Glomerular visceral epithelial cell (primary cell): ENCODE data around the gene DNAJC4.

Experiments used
- DNase-seq: peaks from one replicate; pipeline ENCODE4 v3.0.0-alpha.2; 2016; ENCODE audit errors: extremely low spot score

DNAJC4 gene

DNA sequence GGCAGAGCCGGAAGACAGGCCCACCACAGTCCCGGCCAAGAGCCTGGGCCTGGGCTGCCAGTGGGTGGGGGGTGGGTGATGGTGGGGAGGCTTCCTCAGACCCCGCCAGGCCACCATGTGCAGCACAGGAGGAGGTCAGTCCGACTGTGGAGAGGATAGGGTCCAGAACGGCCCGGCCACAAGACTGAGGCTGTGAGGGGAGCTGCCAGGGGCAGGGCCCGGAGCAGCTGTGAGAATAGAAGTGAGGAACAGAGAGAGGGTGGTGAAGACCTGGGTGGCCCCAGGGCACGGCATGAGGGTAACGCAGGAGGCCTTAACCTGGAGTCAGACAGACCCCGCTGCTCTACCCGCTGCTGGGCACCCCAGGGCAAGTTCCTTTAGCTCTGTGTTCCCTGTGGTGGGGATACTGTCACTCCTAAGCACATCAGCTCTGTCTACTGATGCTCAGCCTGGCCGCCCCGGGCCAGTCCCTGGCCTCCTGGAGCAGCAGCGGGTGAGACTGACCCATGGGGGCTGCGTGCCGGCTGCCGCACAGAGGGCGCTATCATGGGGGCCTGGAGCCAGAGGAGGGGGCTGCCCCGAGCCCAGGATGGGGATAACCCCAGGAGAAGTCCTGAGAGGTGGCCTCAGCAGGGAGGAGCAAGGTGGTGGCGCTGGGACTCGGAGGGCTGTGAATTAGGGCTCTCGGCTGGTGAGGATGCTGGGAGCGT lies 22.1 kb upstream of the DNAJC4 start:
- no peak for DNase-seq

DNA sequence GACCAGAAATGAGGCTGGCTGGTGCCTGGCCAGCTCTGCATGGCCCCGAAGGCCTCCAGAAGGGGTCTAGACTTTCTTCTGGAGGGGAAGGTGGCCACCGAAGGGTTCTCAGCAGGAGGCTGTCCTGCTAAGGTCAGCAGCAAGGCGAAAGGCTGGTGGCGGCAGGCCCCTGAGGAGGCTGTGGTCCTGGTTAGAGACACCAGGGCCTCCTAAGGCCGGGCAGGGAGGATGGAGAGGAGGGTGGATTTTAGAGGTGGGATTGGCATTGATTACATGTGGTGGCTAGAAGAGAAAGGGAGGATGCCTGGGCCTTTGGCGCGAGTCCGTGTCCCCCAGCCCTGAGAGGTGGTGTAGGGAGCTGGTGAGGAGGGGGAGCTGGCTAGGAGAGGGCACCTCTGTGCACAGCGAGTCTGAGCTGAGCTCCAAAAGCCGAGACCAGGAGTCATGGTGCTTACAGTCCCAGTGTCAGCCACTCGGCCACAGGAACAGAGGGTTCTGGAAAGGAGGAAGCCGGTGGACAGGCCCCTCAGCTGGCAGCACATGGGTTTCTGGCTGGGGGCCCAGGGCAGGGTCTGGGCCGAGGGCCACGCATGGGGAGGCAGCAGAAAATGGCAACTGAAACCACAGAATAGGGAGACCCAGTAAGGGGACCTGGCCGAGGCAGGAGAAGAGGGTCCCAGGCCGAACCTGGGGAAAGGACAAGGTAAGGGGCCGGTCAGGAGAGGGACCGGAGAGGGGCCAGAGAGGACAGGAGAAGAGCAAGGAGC lies 21.4 kb upstream of the DNAJC4 start:
- no peak for DNase-seq

- no peak for DNase-seq
These were observed 20.8 kb upstream of the DNAJC4 start for GRCh38 chr11:64209563-64209843.

GRCh38 chr11:64210301-64211020 lies 19.9 kb upstream of the DNAJC4 start:
- no peak for DNase-seq

- DNase-seq: no peak
These were observed 19.0 kb upstream of the DNAJC4 start for GRCh38 chr11:64211181-64211872.

- DNase-seq: no peak
These were observed 13.5 kb upstream of the DNAJC4 start for GRCh38 chr11:64216879-64217278.

DNA sequence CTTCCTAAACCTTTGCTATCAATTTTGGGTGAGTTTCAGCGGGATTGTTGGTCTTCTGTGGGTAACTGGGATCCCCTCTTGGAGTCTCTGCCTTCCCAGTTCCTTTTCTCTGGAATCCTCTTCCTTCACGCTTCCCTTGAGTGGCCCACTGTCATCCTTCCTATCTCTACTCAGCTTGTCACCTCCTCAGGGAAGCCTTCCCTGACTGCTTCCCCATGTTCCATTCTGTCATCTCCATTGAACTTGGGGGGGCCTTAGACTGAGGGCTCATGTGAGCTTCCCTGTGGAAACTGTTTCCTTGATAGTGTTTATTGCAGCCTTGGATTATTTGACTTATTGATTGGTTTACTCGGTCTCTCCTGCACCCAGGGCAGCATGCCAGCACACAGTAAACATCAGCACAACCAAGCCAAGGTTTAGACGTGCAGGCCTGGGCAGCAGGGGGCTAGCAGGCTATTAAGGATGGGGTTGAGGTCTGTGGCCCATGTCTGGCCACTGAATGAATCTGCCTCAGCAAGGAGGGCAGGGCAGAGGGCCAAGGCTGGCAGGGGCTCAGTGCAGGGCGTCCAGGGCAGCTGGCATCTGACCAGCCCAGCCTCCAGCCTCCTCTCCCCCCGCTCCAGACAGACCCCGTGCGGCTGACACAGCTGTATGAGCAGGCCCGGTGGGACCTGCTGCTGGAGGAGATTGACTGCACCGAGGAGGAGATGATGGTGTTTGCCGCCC lies 11.6 kb upstream of the DNAJC4 start:
- DNase-seq: no peak

- DNase-seq: no peak
These were observed 11.0 kb upstream of the DNAJC4 start for GRCh38 chr11:64219354-64219684.

GRCh38 chr11:64219755-64220154 lies 10.6 kb upstream of the DNAJC4 start:
- DNase-seq: no peak

- DNase-seq: no peak
These were observed 10.1 kb upstream of the DNAJC4 start for GRCh38 chr11:64220271-64220670.

DNA sequence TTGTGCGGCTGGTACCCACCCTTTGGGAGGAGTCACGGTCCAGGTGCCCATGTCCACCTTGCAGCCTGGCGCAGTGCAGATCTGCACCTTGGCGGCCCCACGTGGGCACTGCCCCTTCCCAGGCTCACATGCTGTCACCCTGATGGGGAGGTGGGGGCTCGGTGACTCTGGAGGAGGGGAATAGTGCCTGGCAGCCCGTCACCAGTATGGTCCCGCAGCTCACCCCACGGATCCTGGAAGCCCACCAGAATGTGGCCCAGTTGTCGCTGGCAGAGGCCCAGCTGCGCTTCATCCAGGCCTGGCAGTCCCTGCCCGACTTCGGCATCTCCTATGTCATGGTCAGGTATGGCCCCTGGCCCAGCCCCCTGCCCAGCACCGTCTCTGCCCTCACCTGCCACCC lies 9.6 kb upstream of the DNAJC4 start:
- no peak for DNase-seq

GRCh38 chr11:64222651-64223000 lies 7.7 kb upstream of the DNAJC4 start:
- DNase-seq: no peak

DNA sequence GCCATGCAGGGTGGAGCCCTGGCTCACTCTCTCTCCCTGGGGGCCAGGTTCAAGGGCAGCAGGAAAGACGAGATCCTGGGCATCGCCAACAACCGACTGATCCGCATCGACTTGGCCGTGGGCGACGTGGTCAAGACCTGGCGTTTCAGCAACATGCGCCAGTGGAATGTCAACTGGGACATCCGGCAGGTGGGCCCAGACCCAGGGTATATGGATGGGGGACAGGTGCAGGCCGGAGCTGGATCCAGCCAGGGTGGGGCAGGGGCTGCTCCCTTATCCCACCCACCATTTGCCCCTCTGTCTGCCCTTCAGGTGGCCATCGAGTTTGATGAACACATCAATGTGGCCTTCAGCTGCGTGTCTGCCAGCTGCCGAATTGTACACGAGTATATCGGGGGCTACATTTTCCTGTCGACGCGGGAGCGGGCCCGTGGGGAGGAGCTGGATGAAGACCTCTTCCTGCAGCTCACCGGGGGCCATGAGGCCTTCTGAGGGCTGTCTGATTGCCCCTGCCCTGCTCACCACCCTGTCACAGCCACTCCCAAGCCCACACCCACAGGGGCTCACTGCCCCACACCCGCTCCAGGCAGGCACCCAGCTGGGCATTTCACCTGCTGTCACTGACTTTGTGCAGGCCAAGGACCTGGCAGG lies 7.2 kb upstream of the DNAJC4 start:
- DNase-seq: no peak

GRCh38 chr11:64224151-64224890 lies 6.0 kb upstream of the DNAJC4 start:
- DNase-seq: peak; percentile 42

GRCh38 chr11:64224891-64225607 lies 5.3 kb upstream of the DNAJC4 start:
- no peak for DNase-seq

DNA sequence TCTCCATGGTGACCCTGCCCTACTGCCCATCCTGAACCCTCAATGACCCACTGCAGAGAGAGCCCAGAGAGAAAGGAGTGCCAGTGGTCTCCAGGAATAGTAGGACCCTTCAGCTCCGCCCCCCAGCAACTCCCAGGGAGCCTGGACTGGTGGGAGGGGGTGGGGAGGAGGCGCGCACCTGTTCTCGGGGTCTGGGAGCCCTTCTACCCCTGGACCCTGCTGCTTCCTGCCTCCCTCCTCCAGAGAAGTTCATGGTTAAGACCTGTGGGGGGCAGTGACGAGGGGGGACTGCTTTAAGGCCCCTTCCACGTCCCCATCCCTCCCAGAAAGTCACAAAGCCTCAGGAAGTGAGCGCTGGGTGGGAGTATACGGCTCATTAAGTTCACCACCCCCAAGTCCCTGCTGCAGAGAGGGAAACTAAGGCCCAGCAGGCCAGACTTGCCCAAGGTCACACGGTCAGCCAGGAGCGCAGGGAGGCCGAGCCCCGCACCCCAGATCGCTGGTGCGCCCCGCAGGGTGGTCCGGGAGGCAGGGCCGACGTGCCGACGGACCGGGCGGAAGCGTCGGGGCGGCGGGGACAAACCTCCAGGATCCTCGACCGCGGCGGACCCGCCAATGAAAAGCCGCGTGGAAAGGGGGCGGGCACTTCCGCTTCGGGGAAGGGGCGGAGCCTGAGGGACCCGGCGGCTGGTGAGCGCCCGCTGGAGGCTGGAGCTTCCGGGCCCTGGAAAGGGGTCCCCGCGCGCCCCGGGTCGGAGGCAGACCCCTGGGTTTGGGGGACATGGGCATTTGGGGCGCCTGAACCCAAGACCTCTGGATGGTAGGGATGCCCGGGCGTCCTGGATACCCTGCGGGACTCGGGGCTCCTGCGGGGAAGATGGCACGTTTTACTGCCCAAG lies 4.5 kb upstream of the DNAJC4 start, which contains the start of the genes NUDT22 and TRPT1:
Gene NUDT22 (plus strand): TSS at position 667 of the 899 bp plus-strand sequence. CDS start 379 bp downstream, outside the sequence.
Gene TRPT1 (minus strand): TSS at position 579 of the 899 bp plus-strand sequence. CDS start 326 bp downstream, at position 253.
- peak; percentile 80 for DNase-seq

DNA sequence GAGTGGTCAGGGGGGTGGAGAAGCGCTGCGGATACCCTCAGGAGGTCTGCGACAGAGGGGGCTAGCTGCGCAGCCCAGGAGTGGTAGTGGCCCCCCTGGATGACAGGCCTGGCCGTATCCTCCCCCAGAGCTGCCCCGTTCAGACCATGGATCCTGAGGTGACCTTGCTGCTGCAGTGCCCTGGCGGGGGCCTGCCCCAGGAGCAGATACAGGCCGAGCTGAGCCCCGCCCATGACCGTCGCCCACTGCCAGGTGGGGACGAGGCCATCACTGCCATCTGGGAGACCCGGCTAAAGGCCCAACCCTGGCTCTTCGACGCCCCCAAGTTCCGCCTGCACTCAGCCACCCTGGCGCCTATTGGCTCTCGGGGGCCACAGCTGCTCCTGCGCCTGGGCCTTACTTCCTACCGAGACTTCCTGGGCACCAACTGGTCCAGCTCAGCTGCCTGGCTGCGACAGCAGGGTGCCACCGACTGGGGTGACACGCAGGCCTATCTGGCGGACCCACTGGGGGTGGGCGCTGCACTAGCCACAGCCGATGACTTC lies 3.8 kb upstream of the DNAJC4 start:
- DNase-seq: peak; percentile 31

DNA sequence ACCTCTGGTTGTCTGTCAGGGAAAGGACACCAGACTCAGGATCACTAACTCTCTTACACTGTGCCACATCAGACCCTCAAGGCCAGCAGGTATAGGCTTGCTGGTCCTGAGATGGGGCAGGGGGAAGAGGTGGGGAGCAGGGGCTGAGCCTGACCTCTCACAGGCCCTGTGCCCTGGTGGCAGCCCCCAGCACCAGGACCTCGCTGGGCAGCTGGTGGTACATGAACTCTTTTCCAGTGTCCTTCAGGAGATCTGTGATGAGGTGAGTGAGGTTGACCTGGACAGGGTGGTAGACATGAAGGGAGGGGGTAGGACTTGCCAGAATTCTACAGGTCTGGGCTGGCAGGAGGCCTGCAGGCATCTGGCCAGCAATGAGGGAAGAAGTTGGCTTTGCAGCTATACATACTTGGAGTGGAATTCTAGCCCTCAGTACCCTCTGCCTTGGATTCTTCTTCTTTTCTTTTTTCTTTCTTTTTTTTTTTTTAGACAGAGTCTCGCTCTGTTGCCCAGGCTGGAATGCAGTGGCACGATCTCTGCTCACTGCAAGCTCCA lies 2.9 kb upstream of the DNAJC4 start:
- peak; percentile 26 for DNase-seq
